KMS-11 (cell line): ENCODE data around the gene MTG1.

Source experiments
- H2AFZ ChIP-seq: fragments of 200-600 bp; sonication (generic); 2 replicates; pipeline ENCODE4 v1.6.1; 2016; ENCODE audit warnings: antibody characterized with exemption, mixed run types, low read depth
- H3K27ac ChIP-seq: fragments of 200-600 bp; sonication (generic); 2 replicates; pipeline ENCODE4 v1.6.1; 2016; ENCODE audit warnings: mild to moderate bottlenecking, mixed run types
- H3K27me3 ChIP-seq: fragments of 200-600 bp; sonication (generic); 2 replicates; pipeline ENCODE4 v1.6.1; 2017; ENCODE audit warnings: mild to moderate bottlenecking, low read depth, mixed run types, moderate library complexity; ENCODE audit not compliant: insufficient read depth
- H3K36me3 ChIP-seq: fragments of 200-600 bp; sonication (generic); 2 replicates; pipeline ENCODE4 v1.6.1; 2017; ENCODE audit warnings: mild to moderate bottlenecking, mixed run types; ENCODE audit not compliant: insufficient read depth
- H3K4me1 ChIP-seq: fragments of 200-600 bp; sonication (generic); 2 replicates; pipeline ENCODE4 v1.6.1; 2016; ENCODE audit warnings: mild to moderate bottlenecking, low read depth, mixed run types; ENCODE audit not compliant: poor library complexity, severe bottlenecking
- H3K4me2 ChIP-seq: fragments of 200-600 bp; sonication (generic); 2 replicates; pipeline ENCODE4 v1.7.0; 2016; ENCODE audit warnings: mild to moderate bottlenecking, mixed run types
- H3K4me3 ChIP-seq: fragments of 200-600 bp; sonication (generic); IDR thresholded peaks from 2 replicates; pipeline ENCODE4 v1.6.1; 2017; ENCODE audit warnings: low read depth, low read length, mixed read lengths; ENCODE audit not compliant: insufficient read depth
- H3K79me2 ChIP-seq: fragments of 200-600 bp; sonication (generic); 2 replicates; pipeline ENCODE4 v1.6.1; 2016; ENCODE audit warnings: low read depth, mixed run types; ENCODE audit not compliant: insufficient read depth
- H3K9ac ChIP-seq: fragments of 200-600 bp; sonication (generic); 2 replicates; pipeline ENCODE4 v1.6.1; 2016; ENCODE audit warnings: mild to moderate bottlenecking, mixed run types
- H4K20me1 ChIP-seq: fragments of 200-600 bp; sonication (generic); 2 replicates; pipeline ENCODE4 v1.6.1; 2016; ENCODE audit warnings: mild to moderate bottlenecking, mixed run types; ENCODE audit not compliant: insufficient read depth
- CTCF ChIP-seq: fragments of 200-600 bp; sonication (generic); conservative IDR thresholded peaks from 2 replicates; pipeline ENCODE4 v1.6.1; 2017; ENCODE audit warnings: low read depth, mild to moderate bottlenecking, antibody characterized with exemption, low read length, moderate library complexity, mixed read lengths

The MTG1 gene

GRCh38 chr10:133458021-133458709 lies 64.2 kb downstream of the MTG1 start:
- H3K79me2 ChIP-seq: no peaks in the 10 kb centered on the region

GRCh38 chr10:133458710-133459453 lies 64.9 kb downstream of the MTG1 start:
- H3K79me2 ChIP-seq: no peaks in the 10 kb centered on the region
- no peak overlapping the region for H2AFZ ChIP-seq
- no peak overlapping the region for H3K27ac ChIP-seq
- TF ChIP-seq CTCF: no peak
- H3K27me3 ChIP-seq: no peaks in the 10 kb centered on the region
- no peaks in the 10 kb centered on the region for H4K20me1 ChIP-seq
- no peak overlapping the region for H3K4me2 ChIP-seq
- H3K4me3 ChIP-seq: no peak overlapping the region
- no peak overlapping the region for H3K9ac ChIP-seq
- no peaks in the 10 kb centered on the region for H3K4me1 ChIP-seq
- no peaks in the 10 kb centered on the region for H3K36me3 ChIP-seq

More at GRCh38 chr10:133458021-133458709, 64.2 kb downstream of the MTG1 start:
- Histone ChIP-seq H4K20me1 (no peaks in the 10 kb centered on the region), H3K4me3 (no peak overlapping the region), H3K4me2 (no peak overlapping the region), H2AFZ (no peak overlapping the region), H3K4me1 (no peaks in the 10 kb centered on the region), H3K27me3 (no peaks in the 10 kb centered on the region), H3K36me3 (no peaks in the 10 kb centered on the region), H3K9ac (no peak overlapping the region), H3K27ac (no peak overlapping the region)
- no peak for TF ChIP-seq CTCF

- H4K20me1 ChIP-seq: no peaks in the 10 kb centered on the region
- no peak overlapping the region for H3K4me3 ChIP-seq
- H3K9ac ChIP-seq: no peak overlapping the region
- H3K27me3 ChIP-seq: no peaks in the 10 kb centered on the region
- H3K4me2 ChIP-seq: no peak overlapping the region
- H3K79me2 ChIP-seq: no peaks in the 10 kb centered on the region
- H3K27ac ChIP-seq: no peak overlapping the region
- no peaks in the 10 kb centered on the region for H3K4me1 ChIP-seq
- H3K36me3 ChIP-seq: no peaks in the 10 kb centered on the region
- H2AFZ ChIP-seq: no peak overlapping the region
- TF ChIP-seq CTCF: no peak
Measured at GRCh38 chr10:133459454-133460207, 65.7 kb downstream of the MTG1 start.

- no peak overlapping the region for H3K9ac ChIP-seq
- H3K27ac ChIP-seq: no peak overlapping the region
- no peak overlapping the region for H3K4me2 ChIP-seq
- H3K79me2 ChIP-seq: no peaks in the 10 kb centered on the region
- H3K27me3 ChIP-seq: no peaks in the 10 kb centered on the region
- no peaks in the 10 kb centered on the region for H3K4me1 ChIP-seq
- TF ChIP-seq CTCF: no peak
- no peaks in the 10 kb centered on the region for H3K36me3 ChIP-seq
- H3K4me3 ChIP-seq: no peak overlapping the region
- H2AFZ ChIP-seq: no peak overlapping the region
- no peaks in the 10 kb centered on the region for H4K20me1 ChIP-seq
Measured at GRCh38 chr10:133460208-133460769, 66.3 kb downstream of the MTG1 start.
